NT2/D1 (cell line): Measurements from ENCODE around the gene TIMELESS.
"Not testable (repeated sequence)": the region's sequence is repeated elsewhere in the genome, so short reads cannot be mapped to it uniquely, and the experiment has no call there.

Experiments used
- DNase-seq: peaks from one replicate; pipeline ENCODE4 v3.0.0-alpha.2; 2011; ENCODE audit warnings: low read depth, low spot score
- H3K27me3 ChIP-seq: 2 replicates; pipeline ENCODE4 v1.6.0; 2011; ENCODE audit warnings: mild to moderate bottlenecking; ENCODE audit not compliant: insufficient read length, insufficient read depth
- H3K36me3 ChIP-seq: 2 replicates; pipeline ENCODE4 v1.6.1; 2011; ENCODE audit warnings: mild to moderate bottlenecking, low read length, mixed read lengths; ENCODE audit not compliant: insufficient read depth, insufficient read length
- H3K4me1 ChIP-seq: 2 replicates; pipeline ENCODE4 v1.5.1; 2011; ENCODE audit not compliant: insufficient read depth, insufficient read length
- H3K4me3 ChIP-seq: 2 replicates; pipeline ENCODE4 v1.5.1; 2011; ENCODE audit warnings: low read depth; ENCODE audit not compliant: insufficient read length
- H3K9ac ChIP-seq: 2 replicates; pipeline ENCODE4 v1.6.0; 2011; ENCODE audit warnings: low read depth; ENCODE audit not compliant: insufficient read length
- H3K9me3 ChIP-seq: 2 replicates; pipeline ENCODE4 v1.5.1; 2011; ENCODE audit warnings: mild to moderate bottlenecking, low read length; ENCODE audit not compliant: insufficient read depth
- SUZ12 ChIP-seq: IDR thresholded peaks from 2 replicates; pipeline ENCODE4 v1.6.1; 2011; ENCODE audit not compliant: insufficient read length, insufficient read depth; ENCODE audit errors: extremely low read depth
- YY1 ChIP-seq: IDR thresholded peaks from 2 replicates; pipeline ENCODE4 v1.6.1; 2011; ENCODE audit not compliant: insufficient read length, insufficient read depth
- ZNF274 ChIP-seq: IDR thresholded peaks from 2 replicates; pipeline ENCODE4 v1.6.1; 2011; ENCODE audit warnings: mild to moderate bottlenecking, low read depth, low read length

TIMELESS gene, protein sequence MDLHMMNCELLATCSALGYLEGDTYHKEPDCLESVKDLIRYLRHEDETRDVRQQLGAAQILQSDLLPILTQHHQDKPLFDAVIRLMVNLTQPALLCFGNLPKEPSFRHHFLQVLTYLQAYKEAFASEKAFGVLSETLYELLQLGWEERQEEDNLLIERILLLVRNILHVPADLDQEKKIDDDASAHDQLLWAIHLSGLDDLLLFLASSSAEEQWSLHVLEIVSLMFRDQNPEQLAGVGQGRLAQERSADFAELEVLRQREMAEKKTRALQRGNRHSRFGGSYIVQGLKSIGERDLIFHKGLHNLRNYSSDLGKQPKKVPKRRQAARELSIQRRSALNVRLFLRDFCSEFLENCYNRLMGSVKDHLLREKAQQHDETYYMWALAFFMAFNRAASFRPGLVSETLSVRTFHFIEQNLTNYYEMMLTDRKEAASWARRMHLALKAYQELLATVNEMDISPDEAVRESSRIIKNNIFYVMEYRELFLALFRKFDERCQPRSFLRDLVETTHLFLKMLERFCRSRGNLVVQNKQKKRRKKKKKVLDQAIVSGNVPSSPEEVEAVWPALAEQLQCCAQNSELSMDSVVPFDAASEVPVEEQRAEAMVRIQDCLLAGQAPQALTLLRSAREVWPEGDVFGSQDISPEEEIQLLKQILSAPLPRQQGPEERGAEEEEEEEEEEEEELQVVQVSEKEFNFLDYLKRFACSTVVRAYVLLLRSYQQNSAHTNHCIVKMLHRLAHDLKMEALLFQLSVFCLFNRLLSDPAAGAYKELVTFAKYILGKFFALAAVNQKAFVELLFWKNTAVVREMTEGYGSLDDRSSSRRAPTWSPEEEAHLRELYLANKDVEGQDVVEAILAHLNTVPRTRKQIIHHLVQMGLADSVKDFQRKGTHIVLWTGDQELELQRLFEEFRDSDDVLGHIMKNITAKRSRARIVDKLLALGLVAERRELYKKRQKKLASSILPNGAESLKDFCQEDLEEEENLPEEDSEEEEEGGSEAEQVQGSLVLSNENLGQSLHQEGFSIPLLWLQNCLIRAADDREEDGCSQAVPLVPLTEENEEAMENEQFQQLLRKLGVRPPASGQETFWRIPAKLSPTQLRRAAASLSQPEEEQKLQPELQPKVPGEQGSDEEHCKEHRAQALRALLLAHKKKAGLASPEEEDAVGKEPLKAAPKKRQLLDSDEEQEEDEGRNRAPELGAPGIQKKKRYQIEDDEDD

DNA sequence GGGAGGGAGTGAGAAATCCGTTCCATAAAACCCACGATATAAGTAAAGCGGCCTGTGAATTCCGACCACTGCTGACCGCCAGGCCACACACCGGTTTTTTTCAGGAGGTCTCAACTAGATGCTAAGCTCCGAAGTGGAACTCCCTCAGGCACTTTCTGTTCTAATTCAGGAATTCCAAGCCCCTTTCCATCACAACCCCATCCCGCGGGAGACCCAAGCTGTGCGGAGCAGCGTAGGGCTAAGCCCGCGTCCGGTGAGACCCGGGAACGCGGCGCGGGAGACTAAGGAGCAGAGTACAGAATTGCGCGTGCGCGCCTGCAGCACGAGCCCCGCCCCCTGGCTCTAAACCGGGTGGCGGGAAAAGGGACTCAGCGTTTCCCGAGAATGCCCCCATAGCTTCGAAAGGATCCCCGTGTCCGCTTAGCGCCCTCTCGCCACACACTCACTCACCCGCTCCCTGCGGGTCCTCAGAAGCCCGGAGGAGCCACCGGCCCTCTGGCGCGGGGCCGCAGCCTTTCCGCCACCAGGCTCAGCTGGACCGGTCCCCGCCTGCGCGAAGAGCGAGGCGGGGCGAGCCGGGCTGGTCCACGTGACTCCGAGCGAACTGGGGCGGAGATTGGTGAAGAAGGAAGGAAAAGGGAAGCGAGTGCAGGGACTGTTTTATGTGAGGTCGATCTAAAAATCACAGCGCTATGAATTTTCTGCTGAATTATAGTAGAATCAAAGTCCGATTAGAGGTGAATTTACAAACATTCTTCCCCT, at the start of gene TIMELESS:
TIMELESS (minus strand) TSS at position 567 of the 762 bp plus-strand sequence. CDS start 15,256 bp downstream, outside the sequence.
- Histone ChIP-seq H3K4me3 (peak within 1 kb of the TSS; percentile 70), H3K9me3 (peaks cover 10% of the 10 kb centered on the region), H3K36me3 (peaks cover 18% of the 10 kb centered on the region), H3K27me3 (no peaks in the 10 kb centered on the region), H3K9ac (peak within 1 kb of the TSS; percentile 95), H3K4me1 (no peaks in the 10 kb centered on the region)
- DNase-seq: peak; percentile 84
- TF ChIP-seq SUZ12 (no peak), ZNF274 (no peak), YY1 (no peak)

- H3K9me3 ChIP-seq: peaks cover 27% of the 10 kb centered on the region
- not testable (repeated sequence) for H3K4me3 ChIP-seq, H3K4me1 ChIP-seq, H3K36me3 ChIP-seq, DNase-seq, H3K9ac ChIP-seq
- peaks cover 34% of the 10 kb centered on the region for H3K27me3 ChIP-seq
Observed at GRCh38 chr12:56498126-56498902, 49.1 kb upstream of the TIMELESS start.

- Histone ChIP-seq H3K9me3 (peaks cover 34% of the 10 kb centered on the region), H3K27me3 (peaks cover 36% of the 10 kb centered on the region)
- H3K4me3 ChIP-seq, H3K4me1 ChIP-seq, H3K9ac ChIP-seq, DNase-seq, H3K36me3 ChIP-seq: not testable (repeated sequence)
Observed at GRCh38 chr12:56496704-56497103, 47.5 kb upstream of the TIMELESS start.

- not testable (repeated sequence) for H3K9ac ChIP-seq, DNase-seq, H3K4me3 ChIP-seq, H3K36me3 ChIP-seq, H3K4me1 ChIP-seq
- peaks cover 37% of the 10 kb centered on the region for H3K27me3 ChIP-seq
- peaks cover 34% of the 10 kb centered on the region for H3K9me3 ChIP-seq
Observed at GRCh38 chr12:56494481-56494880, 45.3 kb upstream of the TIMELESS start.

DNA sequence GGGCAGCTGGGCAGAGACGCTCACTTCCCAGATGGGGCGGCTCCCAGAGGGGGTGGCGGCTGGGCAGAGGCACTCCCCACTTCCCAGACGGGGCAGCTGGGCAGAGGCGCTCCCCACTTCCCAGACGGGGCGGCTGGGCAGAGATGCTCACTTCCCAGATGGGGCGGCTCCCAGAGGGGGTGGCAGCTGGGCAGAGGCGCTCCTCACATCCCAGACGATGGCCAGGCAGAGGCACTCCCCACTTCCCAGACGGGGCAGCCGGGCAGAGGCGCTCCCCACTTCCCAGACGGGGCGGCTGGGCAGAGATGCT, 44.8 kb upstream of the TIMELESS start:
- not testable (repeated sequence) for DNase-seq, H3K4me3 ChIP-seq, H3K4me1 ChIP-seq, H3K36me3 ChIP-seq, H3K9ac ChIP-seq
- H3K27me3 ChIP-seq: peaks cover 38% of the 10 kb centered on the region
- peaks cover 37% of the 10 kb centered on the region for H3K9me3 ChIP-seq

DNA sequence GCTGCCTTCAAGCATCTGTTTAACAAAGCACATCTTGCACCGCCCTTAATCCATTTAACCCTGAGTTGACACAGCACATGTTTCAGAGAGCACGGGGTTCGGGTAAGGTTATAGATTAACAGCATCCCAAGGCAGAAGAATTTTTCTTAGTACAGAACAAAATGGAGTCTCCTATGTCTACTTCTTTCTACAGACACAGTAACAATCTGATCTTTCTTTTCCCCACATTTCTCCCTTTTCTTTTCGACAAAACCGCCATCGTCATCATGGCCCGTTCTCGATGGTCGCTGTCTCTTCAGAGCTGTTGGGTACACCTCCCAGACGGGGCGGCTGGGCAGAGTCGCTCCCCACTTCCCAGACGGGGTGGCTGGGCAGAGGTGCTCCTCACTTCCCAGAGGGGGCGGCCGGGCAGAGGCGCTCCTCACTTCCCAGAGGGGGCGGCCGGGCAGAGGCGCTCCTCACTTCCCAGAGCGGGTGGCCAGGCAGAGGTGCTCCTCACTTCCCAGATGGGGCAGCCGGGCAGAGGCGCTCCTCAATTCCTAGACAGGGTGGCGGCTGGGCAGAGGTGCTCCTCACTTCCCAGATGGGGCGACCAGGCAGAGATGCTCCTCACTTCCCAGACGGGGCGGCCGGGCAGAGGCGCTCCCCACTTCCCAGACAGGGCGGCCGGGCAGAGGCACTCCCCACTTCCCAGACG, 44.3 kb upstream of the TIMELESS start:
- not testable (repeated sequence) for DNase-seq, H3K9ac ChIP-seq, H3K4me1 ChIP-seq, H3K36me3 ChIP-seq, H3K4me3 ChIP-seq
- H3K27me3 ChIP-seq: peaks cover 38% of the 10 kb centered on the region
- peaks cover 42% of the 10 kb centered on the region for H3K9me3 ChIP-seq
